Ammon's horn (tissue), 1 donor: ENCODE results near the gene RIMBP2.

Source experiments
- DNase-seq: peaks from one replicate; pipeline ENCODE4 v3.0.0-alpha.2; 2016; ENCODE audit warnings: low spot score

RIMBP2 gene

GRCh38 chr12:130504840-130505175, 211.3 kb downstream of the RIMBP2 start:
- DNase-seq, result no peak

- no peak for DNase-seq
These were observed 211.8 kb downstream of the RIMBP2 start for GRCh38 chr12:130504110-130504839.

- no peak for DNase-seq
These were observed 214.3 kb downstream of the RIMBP2 start for GRCh38 chr12:130501821-130502220.

GRCh38 chr12:130500835-130501330, 215.2 kb downstream of the RIMBP2 start:
- DNase-seq, result no peak

GRCh38 chr12:130499474-130499873, 216.6 kb downstream of the RIMBP2 start:
- no peak for DNase-seq

- DNase-seq, result no peak
These were observed 217.3 kb downstream of the RIMBP2 start for GRCh38 chr12:130498589-130499385.

- no peak for DNase-seq
These were observed 218.1 kb downstream of the RIMBP2 start for GRCh38 chr12:130497991-130498390.

- no peak for DNase-seq
These were observed 218.8 kb downstream of the RIMBP2 start for GRCh38 chr12:130497321-130497720.

- DNase-seq, result no peak
These were observed 219.5 kb downstream of the RIMBP2 start for GRCh38 chr12:130496516-130497120.

GRCh38 chr12:130495156-130495555, 220.9 kb downstream of the RIMBP2 start:
- DNase-seq, result no peak

GRCh38 chr12:130494736-130495135, 221.4 kb downstream of the RIMBP2 start:
- DNase-seq, result no peak

- DNase-seq, result no peak
These were observed 222.1 kb downstream of the RIMBP2 start for GRCh38 chr12:130493951-130494350.

- DNase-seq, result peak; percentile 12
These were observed 224.4 kb downstream of the RIMBP2 start for GRCh38 chr12:130491421-130492357.

- no peak for DNase-seq
These were observed 225.4 kb downstream of the RIMBP2 start for GRCh38 chr12:130490674-130491073.

- DNase-seq, result no peak
These were observed 226.8 kb downstream of the RIMBP2 start for GRCh38 chr12:130489293-130489692.

GRCh38 chr12:130488358-130488710, 227.8 kb downstream of the RIMBP2 start:
- peak; percentile 36 for DNase-seq

GRCh38 chr12:130487636-130488357, 228.3 kb downstream of the RIMBP2 start:
- DNase-seq, result no peak

- no peak for DNase-seq
These were observed 229.1 kb downstream of the RIMBP2 start for GRCh38 chr12:130486891-130487416.

GRCh38 chr12:130486146-130486435, 230.0 kb downstream of the RIMBP2 start:
- DNase-seq, result no peak

GRCh38 chr12:130485291-130486145, 230.6 kb downstream of the RIMBP2 start:
- DNase-seq, result no peak
